HepG2 (cell line): ENCODE results near the gene SHROOM1. TPM values are rescaled to one million over a fixed set of nuclear protein-coding genes. Genes with fewer than 3 reads are reported as not detected.

Experiments
- BCL6 ChIP-seq: IDR thresholded peaks from 2 replicates; pipeline ENCODE4 v1.6.1; 2016; ENCODE audit warnings: missing genetic modification reagents, missing compliant biosample characterization
- FOXA1 ChIP-seq, 2 experiments: fragments of 450-650 bp in 1 of 2; sonication (generic) in 1 of 2; formaldehyde crosslinking in 1 of 2; IDR thresholded peaks; 2 replicates each; pipeline versions ENCODE4 v1.4.0 to v1.6.1; 2016 to 2020; ENCODE audit warnings: missing genetic modification reagents in 1 of 2
- FOXP4 ChIP-seq: sonication (generic); formaldehyde crosslinking; IDR thresholded peaks from 2 replicates; pipeline ENCODE4 v1.4.0; 2020; ENCODE audit warnings: missing genetic modification reagents
- GATAD2A ChIP-seq: IDR thresholded peaks from 2 replicates; pipeline ENCODE4 v1.6.1; 2016
- IRX3 ChIP-seq: sonication (generic); formaldehyde crosslinking; IDR thresholded peaks from 2 replicates; pipeline ENCODE4 v1.8.1; 2023; ENCODE audit warnings: mild to moderate bottlenecking, low read depth, missing genetic modification reagents, borderline replicate concordance
- KAT7 ChIP-seq: IDR thresholded peaks from 2 replicates; pipeline ENCODE4 v1.6.1; 2018; ENCODE audit warnings: borderline replicate concordance, missing compliant biosample characterization
- KDM2A ChIP-seq: sonication (generic); formaldehyde crosslinking; IDR thresholded peaks from 2 replicates; pipeline ENCODE4 v1.4.0; 2020; ENCODE audit warnings: low read depth, missing genetic modification reagents, borderline replicate concordance
- MAX ChIP-seq: IDR thresholded peaks from 2 replicates; pipeline ENCODE4 v1.6.1; 2012; ENCODE audit warnings: inconsistent platforms
- PAF1 ChIP-seq: IDR thresholded peaks from 2 replicates; pipeline ENCODE4 v1.6.1; 2016; ENCODE audit warnings: missing genetic modification reagents, missing compliant biosample characterization
- POGK ChIP-seq: sonication (generic); formaldehyde crosslinking; conservative IDR thresholded peaks from 2 replicates; pipeline ENCODE4 v1.8.0; 2022; ENCODE audit warnings: mild to moderate bottlenecking, moderate library complexity, missing genetic modification reagents
- ZBTB38 ChIP-seq: sonication (generic); formaldehyde crosslinking; IDR thresholded peaks from 2 replicates; pipeline ENCODE4 v1.5.1; 2020; ENCODE audit warnings: mild to moderate bottlenecking, missing genetic modification reagents
- ZBTB44 ChIP-seq: sonication (generic); formaldehyde crosslinking; IDR thresholded peaks from 2 replicates; pipeline ENCODE4 v1.4.0; 2020; ENCODE audit warnings: missing genetic modification reagents
- ZKSCAN5 ChIP-seq: sonication (generic); formaldehyde crosslinking; IDR thresholded peaks from 2 replicates; pipeline ENCODE4 v1.5.1; 2020; ENCODE audit warnings: mild to moderate bottlenecking, missing genetic modification reagents
- ZNF225 ChIP-seq: sonication (generic); formaldehyde crosslinking; IDR thresholded peaks from 2 replicates; pipeline ENCODE4 v1.4.0; 2020; ENCODE audit warnings: mild to moderate bottlenecking, missing genetic modification reagents
- ZSCAN25 ChIP-seq: sonication (generic); formaldehyde crosslinking; IDR thresholded peaks from 2 replicates; pipeline ENCODE4 v1.8.0; 2022; ENCODE audit warnings: mild to moderate bottlenecking, missing genetic modification reagents
- polyA plus RNA-seq, 8 experiments: library from polyadenylated mRNA; depleted of rRNA in 3 of 8; stranded (reverse) in 7 of 8; unstranded in 1 of 8; fragments of >200 nt; fragmentation: Illumina TruSeq in 4 of 8; extraction: Trizol in 4 of 8; gene quantifications; 2 replicates each; pipeline versions ENCODE4 v1.2.1 to v1.2.3, GENCODE V29; 2011 to 2016; ENCODE audit warnings: low read depth in 4 of 8, missing spikeins in 1 of 8, mixed read lengths in 1 of 8; ENCODE audit not compliant: insufficient read depth in 1 of 8
- total RNA-seq, 5 experiments: library from RNA; depleted of rRNA; stranded (reverse); fragments of >200 nt; fragmentation: Illumina TruSeq; extraction: Trizol; gene quantifications; 2 replicates each; pipeline ENCODE4 v1.2.3, GENCODE V29; 2016; ENCODE audit warnings: low read depth in 1 of 5
- TF ChIP-seq, protein P1 (sequence below): IDR thresholded peaks from 2 replicates; pipeline ENCODE4 v1.6.1; 2016; ENCODE audit warnings: mild to moderate bottlenecking
- TF ChIP-seq, protein P2 (sequence below): sonication (generic); formaldehyde crosslinking; IDR thresholded peaks from 2 replicates; pipeline ENCODE4 v1.4.0; 2020; ENCODE audit warnings: missing genetic modification reagents
- TF ChIP-seq, protein P3 (sequence below): sonication (generic); formaldehyde crosslinking; IDR thresholded peaks from 2 replicates; pipeline ENCODE4 v1.4.0; 2020; ENCODE audit warnings: mild to moderate bottlenecking, missing genetic modification reagents

Gene SHROOM1
- total and polyA plus RNA-seq, 2 of the 13 experiments (the other 11 are each of a cell fraction or from before 2014, with no cell fraction given), result 18.2 to 25.7 TPM

DNA sequence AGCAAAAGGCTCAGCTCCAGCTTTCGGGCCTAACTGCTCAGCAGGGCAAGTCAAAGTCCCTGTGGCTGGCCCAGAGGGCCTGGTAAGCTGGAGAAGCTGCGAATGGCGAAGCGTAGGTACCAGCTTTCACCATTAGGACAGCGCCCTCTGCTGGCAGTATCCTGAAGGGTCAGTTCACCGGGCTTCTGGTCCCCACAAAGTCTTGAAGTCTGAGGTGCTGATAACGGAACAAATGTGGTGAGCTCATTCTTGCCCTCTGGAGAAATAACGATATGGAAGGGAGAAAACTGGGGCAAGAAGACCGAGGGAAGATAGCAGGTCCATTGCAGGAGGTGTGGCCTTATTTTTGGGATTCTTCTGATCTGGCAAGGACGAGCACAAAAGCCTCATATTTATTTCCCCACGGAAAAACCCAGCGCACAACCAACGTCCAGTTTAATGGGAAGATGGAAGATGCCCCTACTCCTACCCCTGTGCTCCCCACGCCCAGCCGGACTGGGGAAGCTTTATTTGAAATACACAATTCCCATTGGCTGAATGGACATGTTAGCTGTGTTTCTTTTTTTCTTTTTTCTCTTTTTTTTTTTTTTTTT lies 10.2 kb downstream of the SHROOM1 start (continued):
- TF ChIP-seq MAX (peak; percentile 32; the same call in 1 of the 2 replicates), PAF1 (CRISPR knock-in tag) (no peak), KAT7 (CRISPR knock-in tag) (0 out of 2 replicates have a peak, but pooled peaks have one; percentile 34), FOXA1 (IDR thresholded peaks at IDR 0.05) (no peak), FOXA1 (CRISPR knock-in tag; IDR thresholded peaks at IDR 0.05) (no peak), ZBTB44 (CRISPR knock-in tag) (no peak), BCL6 (no peak), GATAD2A (peak; percentile 64), ZBTB38 (CRISPR knock-in tag) (0 out of 2 replicates have a peak, but pooled peaks have one; percentile 8), IRX3 (CRISPR knock-in tag) (no peak), FOXP4 (CRISPR knock-in tag) (no peak), ZNF225 (CRISPR knock-in tag) (no peak), ZSCAN25 (CRISPR knock-in tag) (no peak), POGK (CRISPR knock-in tag) (no peak), KDM2A (CRISPR knock-in tag) (peak; percentile 1), ZKSCAN5 (no peak)
- TF ChIP-seq, protein P1, sequence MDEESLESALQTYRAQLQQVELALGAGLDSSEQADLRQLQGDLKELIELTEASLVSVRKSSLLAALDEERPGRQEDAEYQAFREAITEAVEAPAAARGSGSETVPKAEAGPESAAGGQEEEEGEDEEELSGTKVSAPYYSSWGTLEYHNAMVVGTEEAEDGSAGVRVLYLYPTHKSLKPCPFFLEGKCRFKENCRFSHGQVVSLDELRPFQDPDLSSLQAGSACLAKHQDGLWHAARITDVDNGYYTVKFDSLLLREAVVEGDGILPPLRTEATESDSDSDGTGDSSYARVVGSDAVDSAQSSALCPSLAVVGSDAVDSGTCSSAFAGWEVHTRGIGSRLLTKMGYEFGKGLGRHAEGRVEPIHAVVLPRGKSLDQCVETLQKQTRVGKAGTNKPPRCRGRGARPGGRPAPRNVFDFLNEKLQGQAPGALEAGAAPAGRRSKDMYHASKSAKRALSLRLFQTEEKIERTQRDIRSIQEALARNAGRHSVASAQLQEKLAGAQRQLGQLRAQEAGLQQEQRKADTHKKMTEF (CRISPR knock-in tag), result 0 out of 2 replicates have a peak, but pooled peaks have one; percentile 20
- TF ChIP-seq, protein P2, sequence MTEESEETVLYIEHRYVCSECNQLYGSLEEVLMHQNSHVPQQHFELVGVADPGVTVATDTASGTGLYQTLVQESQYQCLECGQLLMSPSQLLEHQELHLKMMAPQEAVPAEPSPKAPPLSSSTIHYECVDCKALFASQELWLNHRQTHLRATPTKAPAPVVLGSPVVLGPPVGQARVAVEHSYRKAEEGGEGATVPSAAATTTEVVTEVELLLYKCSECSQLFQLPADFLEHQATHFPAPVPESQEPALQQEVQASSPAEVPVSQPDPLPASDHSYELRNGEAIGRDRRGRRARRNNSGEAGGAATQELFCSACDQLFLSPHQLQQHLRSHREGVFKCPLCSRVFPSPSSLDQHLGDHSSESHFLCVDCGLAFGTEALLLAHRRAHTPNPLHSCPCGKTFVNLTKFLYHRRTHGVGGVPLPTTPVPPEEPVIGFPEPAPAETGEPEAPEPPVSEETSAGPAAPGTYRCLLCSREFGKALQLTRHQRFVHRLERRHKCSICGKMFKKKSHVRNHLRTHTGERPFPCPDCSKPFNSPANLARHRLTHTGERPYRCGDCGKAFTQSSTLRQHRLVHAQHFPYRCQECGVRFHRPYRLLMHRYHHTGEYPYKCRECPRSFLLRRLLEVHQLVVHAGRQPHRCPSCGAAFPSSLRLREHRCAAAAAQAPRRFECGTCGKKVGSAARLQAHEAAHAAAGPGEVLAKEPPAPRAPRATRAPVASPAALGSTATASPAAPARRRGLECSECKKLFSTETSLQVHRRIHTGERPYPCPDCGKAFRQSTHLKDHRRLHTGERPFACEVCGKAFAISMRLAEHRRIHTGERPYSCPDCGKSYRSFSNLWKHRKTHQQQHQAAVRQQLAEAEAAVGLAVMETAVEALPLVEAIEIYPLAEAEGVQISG (CRISPR knock-in tag), result peak; percentile 26; the same call in 1 of the 2 replicates
- TF ChIP-seq, protein P3, sequence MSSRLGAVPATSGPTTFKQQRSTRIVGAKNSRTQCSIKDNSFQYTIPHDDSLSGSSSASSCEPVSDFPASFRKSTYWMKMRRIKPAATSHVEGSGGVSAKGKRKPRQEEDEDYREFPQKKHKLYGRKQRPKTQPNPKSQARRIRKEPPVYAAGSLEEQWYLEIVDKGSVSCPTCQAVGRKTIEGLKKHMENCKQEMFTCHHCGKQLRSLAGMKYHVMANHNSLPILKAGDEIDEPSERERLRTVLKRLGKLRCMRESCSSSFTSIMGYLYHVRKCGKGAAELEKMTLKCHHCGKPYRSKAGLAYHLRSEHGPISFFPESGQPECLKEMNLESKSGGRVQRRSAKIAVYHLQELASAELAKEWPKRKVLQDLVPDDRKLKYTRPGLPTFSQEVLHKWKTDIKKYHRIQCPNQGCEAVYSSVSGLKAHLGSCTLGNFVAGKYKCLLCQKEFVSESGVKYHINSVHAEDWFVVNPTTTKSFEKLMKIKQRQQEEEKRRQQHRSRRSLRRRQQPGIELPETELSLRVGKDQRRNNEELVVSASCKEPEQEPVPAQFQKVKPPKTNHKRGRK (CRISPR knock-in tag), result no peak
